IPS-18a (cell line): Measurements from ENCODE around the gene DNAJC7.

ENCODE experiments used
- H3K27ac ChIP-seq: one replicate; pipeline ENCODE4 v1.5.1; 2013; ENCODE audit warnings: low read length
- H3K27me3 ChIP-seq: one replicate; pipeline ENCODE4 v1.6.1; 2013; ENCODE audit warnings: mild to moderate bottlenecking, low read length; ENCODE audit not compliant: control insufficient read depth, insufficient read depth
- H3K36me3 ChIP-seq: one replicate; pipeline ENCODE4 v1.6.1; 2013; ENCODE audit warnings: low read depth, low read length; ENCODE audit not compliant: control insufficient read depth
- H3K4me1 ChIP-seq: one replicate; pipeline ENCODE4 v1.6.1; 2013; ENCODE audit warnings: low read depth, low read length; ENCODE audit not compliant: control insufficient read depth
- H3K4me3 ChIP-seq: one replicate; pipeline ENCODE4 v1.5.1; 2013; ENCODE audit warnings: low read length
- H3K9ac ChIP-seq: one replicate; pipeline ENCODE4 v1.6.1; 2013; ENCODE audit warnings: mild to moderate bottlenecking, low read length, moderate library complexity
- H3K9me3 ChIP-seq: one replicate; pipeline ENCODE4 v1.6.1; 2013; ENCODE audit warnings: low read depth, low read length; ENCODE audit not compliant: control insufficient read depth

DNAJC7 gene

DNA sequence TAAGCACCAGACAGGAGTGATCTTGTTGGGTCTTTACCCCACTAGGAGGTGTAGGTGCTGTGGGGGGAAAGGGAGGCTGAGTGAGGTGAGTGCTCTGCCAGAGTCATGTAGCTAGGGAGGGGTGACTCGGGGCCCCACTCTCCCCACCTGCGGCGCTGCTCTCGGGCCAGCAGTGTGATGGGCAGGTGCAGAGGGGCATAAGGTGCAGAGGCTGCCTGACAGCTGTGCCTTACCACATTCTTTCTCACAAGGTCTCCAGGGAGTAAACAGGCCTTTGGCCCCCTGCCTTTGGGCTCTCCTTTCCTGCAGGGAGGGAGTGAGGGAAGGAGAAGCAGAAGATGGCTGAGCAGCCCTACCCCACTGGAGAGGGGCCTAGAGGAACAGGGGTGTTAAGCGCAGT lies 55.1 kb downstream of the DNAJC7 start:
- Histone ChIP-seq H3K36me3 (no peaks in the 10 kb centered on the region), H3K4me1 (peaks cover 21% of the 10 kb centered on the region), H3K27me3 (no peaks in the 10 kb centered on the region), H3K4me3 (no peak overlapping the region), H3K9me3 (no peaks in the 10 kb centered on the region), H3K27ac (no peak overlapping the region), H3K9ac (no peak overlapping the region)

DNA sequence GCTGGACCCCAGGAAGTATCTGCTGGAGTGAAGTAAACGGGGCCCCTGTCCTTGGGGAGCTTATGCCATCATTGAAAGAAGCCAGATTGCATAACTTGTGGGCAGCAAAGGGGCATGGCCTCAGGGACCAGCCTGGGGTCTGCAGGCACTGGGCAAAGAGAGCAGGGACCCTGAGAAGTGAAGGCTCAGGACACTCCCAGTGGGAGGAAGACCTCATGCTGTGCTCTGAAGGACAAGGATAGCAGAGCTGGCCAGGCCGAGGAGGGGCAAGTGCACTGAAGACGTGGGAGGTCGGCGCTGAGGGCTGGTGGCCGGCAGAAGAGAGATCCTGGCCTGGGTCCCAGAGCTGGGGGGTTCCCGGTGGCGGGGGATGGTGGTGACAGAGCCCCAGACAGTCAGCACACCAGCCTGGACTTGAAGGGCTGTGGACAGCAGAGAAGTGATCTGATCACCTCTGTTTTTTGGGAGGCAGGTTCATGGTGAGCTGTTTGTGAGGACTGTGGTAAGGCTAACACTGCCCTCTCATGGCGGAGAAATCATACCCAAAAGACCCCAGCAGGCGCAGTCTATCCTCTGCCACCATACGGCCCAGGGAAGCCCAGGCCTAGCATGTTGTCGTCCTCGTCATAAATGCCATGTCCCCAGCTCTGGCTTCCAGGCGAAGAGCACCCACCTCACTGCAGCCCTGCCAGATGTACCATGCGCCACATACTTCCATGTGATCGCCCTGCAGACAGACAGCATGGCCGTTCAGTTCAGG lies 57.7 kb downstream of the DNAJC7 start:
- no peaks in the 10 kb centered on the region for H3K36me3 ChIP-seq
- no peak overlapping the region for H3K4me3 ChIP-seq
- H3K4me1 ChIP-seq, result peaks cover 19% of the 10 kb centered on the region
- no peak overlapping the region for H3K27ac ChIP-seq
- H3K27me3 ChIP-seq, result no peaks in the 10 kb centered on the region
- H3K9ac ChIP-seq, result no peak overlapping the region
- H3K9me3 ChIP-seq, result no peaks in the 10 kb centered on the region

DNA sequence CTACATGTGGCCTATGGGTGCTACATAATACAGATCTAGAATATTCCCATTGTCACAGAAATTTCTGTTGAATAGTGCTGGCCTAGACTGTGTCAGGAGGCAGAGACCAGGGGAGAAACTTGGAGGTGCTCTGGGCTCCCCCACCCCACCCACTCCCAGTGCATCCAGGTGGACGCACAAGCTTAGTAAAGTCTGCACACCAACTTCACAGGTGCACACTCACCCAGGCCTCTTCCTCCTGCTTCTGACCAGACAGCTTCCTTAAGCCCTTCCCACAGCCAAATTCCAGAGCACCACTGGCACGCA lies 58.3 kb downstream of the DNAJC7 start:
- no peaks in the 10 kb centered on the region for H3K36me3 ChIP-seq
- H3K9me3 ChIP-seq, result no peaks in the 10 kb centered on the region
- no peak overlapping the region for H3K4me3 ChIP-seq
- H3K27ac ChIP-seq, result no peak overlapping the region
- peaks cover 19% of the 10 kb centered on the region for H3K4me1 ChIP-seq
- no peaks in the 10 kb centered on the region for H3K27me3 ChIP-seq
- H3K9ac ChIP-seq, result no peak overlapping the region

DNA sequence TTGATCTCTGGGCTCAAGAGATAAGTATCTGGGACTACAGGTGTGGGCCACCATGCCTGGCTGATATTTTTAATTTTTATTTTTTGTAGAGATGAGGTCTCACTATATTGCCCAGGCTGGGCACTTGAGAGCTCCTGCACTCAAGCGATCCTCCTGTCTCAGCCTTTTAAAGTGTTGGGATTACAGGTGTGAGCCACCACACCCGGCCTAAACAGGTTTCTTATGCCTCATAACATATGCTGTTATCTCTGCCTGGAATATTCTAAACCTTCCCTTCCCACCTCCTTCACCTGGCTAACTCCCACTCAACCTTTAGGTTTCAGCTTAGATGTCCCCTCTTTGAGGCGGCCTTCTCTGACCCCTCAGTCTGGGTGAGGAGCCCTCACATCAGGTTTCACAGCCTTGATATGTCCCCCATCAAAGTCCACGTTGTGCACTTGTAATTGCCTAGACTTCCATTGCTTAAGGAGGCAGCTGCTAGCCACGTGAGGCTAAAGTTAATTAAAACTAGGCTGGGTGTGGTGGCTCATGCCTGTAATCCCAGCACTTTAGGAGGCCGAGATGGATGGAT lies 59.3 kb downstream of the DNAJC7 start:
- no peak overlapping the region for H3K9ac ChIP-seq
- no peaks in the 10 kb centered on the region for H3K9me3 ChIP-seq
- H3K36me3 ChIP-seq, result no peaks in the 10 kb centered on the region
- H3K4me1 ChIP-seq, result peaks cover 19% of the 10 kb centered on the region
- H3K27me3 ChIP-seq, result no peaks in the 10 kb centered on the region
- H3K27ac ChIP-seq, result no peak overlapping the region
- no peak overlapping the region for H3K4me3 ChIP-seq

DNA sequence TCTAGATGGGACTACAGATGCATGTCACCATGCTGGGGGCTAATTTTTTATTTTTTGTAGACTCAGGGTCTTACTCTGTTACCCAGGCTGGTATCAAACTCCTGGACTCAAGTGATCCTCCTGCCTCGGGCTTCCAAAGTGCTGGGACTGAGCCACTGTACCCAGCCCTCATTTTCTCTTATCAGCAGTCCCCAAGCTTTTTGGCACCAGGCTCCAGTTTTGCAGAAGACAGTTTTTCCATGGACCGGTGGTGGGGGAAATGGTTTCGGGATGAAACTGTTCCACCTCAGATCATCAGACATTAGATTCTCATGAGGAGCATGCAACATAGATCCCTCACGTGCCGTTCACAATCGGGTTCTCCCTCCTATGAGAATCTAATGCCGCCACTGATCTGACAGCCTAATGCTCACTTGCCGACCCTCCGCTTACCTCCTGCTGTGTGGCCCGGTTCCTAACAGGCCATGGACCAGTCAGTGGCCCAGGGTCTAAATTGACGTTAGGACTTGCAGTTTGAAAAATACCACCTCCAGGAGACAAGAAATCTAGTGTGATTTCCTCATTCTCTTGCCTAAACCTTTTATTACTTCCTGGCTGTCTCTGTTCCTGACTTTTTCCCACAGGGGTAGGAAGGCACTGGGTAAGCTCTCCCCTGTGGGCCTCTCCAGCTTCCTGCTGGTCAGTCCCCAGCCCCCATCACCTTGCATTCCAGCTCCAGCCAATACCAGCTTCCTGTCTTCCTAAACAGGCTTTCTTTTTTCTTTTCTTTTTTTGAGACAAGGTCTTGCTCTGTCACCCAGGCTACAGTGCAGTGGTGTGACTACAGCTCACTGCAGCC lies 60.0 kb downstream of the DNAJC7 start:
- no peaks in the 10 kb centered on the region for H3K36me3 ChIP-seq
- H3K27me3 ChIP-seq, result no peaks in the 10 kb centered on the region
- no peak overlapping the region for H3K9ac ChIP-seq
- no peak overlapping the region for H3K4me3 ChIP-seq
- H3K9me3 ChIP-seq, result no peaks in the 10 kb centered on the region
- H3K4me1 ChIP-seq, result peaks cover 19% of the 10 kb centered on the region
- H3K27ac ChIP-seq, result no peak overlapping the region

DNA sequence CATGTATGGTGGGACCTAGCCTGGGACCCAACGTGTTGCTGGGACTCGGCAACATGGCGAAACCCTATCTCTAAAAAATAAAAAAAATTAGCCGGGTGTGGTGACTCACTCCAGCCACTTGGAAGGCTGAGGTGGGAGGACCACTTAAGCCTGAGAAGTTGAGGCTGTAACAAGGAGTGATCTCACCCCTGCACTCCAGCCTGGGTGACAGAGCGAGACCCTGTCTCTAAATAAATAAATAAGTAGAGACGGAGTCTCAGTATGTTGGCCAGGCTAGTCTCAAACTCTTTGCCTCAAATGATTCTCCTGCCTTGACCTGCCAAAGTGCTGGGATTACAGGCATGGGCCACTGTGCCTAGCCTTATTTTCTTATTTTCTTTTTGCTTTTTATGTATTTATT lies 60.7 kb downstream of the DNAJC7 start:
- Histone ChIP-seq H3K4me1 (peaks cover 19% of the 10 kb centered on the region), H3K27me3 (no peaks in the 10 kb centered on the region), H3K9ac (no peak overlapping the region), H3K9me3 (no peaks in the 10 kb centered on the region), H3K4me3 (no peak overlapping the region), H3K36me3 (no peaks in the 10 kb centered on the region), H3K27ac (no peak overlapping the region)

DNA sequence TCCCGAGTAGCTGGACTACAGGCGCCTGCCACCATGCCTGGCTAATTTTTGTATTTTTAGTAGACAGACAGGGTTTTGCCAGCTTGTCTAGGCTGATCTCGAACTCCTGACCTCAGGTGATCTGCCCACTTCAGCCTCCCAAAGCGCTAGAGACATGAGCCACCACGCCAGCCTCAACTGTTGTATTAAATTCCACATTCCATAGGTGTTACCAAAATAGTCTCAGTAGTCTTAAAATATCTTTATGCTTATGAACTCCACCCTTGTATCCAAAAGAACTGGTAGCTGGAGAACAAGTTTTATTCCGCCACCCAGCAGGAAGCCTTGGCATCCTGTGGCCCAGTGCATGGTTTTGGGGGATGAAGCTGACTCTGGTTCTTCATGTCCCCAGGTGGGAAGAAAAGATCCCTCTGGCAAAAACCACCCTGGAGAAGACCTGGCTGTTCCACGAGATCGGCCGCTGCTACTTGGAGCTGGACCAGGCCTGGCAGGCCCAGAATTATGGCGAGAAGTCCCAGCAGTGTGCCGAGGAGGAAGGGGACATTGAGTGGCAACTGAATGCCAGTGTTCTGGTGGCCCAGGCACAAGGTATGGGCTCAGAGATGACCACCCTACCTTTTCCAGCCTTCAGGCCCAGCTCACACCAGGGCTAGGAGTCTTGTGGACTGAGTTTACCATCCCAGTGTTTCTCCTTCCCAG lies 68.3 kb downstream of the DNAJC7 start:
- no peaks in the 10 kb centered on the region for H3K27me3 ChIP-seq

DNA sequence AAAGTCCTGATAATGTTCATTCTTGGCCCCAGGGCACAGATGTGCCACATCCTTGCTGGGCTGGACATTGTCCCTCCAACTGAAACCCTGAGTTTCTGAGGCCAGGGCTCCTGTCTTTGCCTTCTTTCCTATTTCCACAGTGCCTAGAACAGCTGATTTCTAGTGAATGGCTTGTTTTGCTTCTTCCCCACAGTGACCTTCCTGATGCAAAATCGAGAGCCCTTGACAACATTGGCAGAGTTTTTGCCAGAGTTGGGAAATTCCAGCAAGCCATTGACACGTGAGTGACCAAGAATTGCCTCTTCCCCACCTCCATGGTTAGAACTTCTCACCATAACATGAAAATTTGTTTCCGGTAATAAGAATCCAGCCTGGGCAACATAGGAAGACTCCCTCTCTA lies 72.3 kb downstream of the DNAJC7 start:
- Histone ChIP-seq H3K4me1 (no peaks in the 10 kb centered on the region), H3K4me3 (no peak overlapping the region), H3K36me3 (no peaks in the 10 kb centered on the region)

More for the DNA sequence above, 68.3 kb downstream of the DNAJC7 start:
- H3K9me3 ChIP-seq, result no peaks in the 10 kb centered on the region
- no peak overlapping the region for H3K4me3 ChIP-seq
- no peak overlapping the region for H3K9ac ChIP-seq
- H3K27ac ChIP-seq, result no peak overlapping the region
- no peaks in the 10 kb centered on the region for H3K4me1 ChIP-seq
- no peaks in the 10 kb centered on the region for H3K36me3 ChIP-seq

DNA sequence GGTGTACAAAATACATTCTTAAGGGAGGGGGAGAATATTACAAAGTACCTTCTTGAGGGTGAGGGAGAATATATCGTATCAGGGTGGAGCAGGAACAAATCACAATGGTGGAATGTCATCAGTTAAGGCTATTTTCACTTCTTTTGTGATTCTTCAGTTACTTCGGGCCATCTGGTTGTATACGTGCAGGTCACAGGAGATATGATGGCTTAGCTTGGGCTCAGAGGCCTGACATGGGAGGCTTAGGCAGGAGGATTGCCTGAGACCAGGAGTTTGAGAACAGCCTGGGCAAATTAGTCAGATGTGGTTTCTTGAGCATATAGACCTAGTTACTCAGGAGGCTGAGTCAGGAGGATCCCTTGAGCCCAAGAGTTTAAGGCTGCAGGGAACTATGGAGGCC lies 73.7 kb downstream of the DNAJC7 start:
- H3K36me3 ChIP-seq, result peaks cover 3% of the 10 kb centered on the region
- H3K4me3 ChIP-seq, result no peak overlapping the region
- H3K9ac ChIP-seq, result no peak overlapping the region
- no peaks in the 10 kb centered on the region for H3K9me3 ChIP-seq
- no peaks in the 10 kb centered on the region for H3K4me1 ChIP-seq
- H3K27ac ChIP-seq, result no peak overlapping the region
- H3K27me3 ChIP-seq, result no peaks in the 10 kb centered on the region

More for the DNA sequence above, 72.3 kb downstream of the DNAJC7 start:
- Histone ChIP-seq H3K9ac (no peak overlapping the region), H3K27ac (no peak overlapping the region), H3K27me3 (no peaks in the 10 kb centered on the region), H3K9me3 (no peaks in the 10 kb centered on the region)

DNA sequence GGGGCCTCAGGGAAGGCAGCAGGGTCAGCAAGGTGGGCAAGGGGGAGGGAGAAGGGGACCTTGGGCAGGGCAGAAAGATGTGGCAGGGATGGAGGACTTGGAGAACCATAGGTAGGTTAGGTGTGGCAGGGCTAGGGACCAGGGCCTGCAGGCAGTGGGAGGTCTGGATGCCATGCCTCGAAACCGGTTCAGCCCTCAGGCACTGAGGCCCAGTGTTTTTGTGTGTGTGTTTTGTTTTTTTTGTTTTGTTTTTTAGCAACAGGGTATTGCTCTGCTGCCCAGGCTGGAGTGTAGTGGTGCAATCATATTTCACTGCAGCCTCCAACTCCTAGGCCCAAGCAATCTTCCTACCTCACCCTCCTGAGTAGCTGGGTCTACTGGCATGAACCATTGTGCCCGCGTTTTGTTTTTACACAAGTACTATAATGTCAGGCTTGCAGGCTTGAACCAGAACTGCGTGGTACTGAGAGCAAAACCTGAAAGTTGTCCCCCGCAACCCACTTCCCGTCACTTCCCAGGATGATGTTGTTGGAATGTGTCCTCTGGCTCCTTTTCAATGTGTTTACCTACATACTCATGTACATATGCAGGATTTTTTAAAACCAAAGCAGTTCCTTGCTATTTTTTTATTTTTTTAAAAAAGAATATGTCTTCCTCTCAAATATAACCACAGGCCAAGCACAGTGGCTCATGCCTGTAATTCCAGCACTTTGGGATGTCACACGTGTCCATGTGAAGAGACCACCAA lies 74.4 kb downstream of the DNAJC7 start:
- no peak overlapping the region for H3K9ac ChIP-seq
- H3K4me1 ChIP-seq, result no peaks in the 10 kb centered on the region
- no peak overlapping the region for H3K27ac ChIP-seq
- H3K9me3 ChIP-seq, result no peaks in the 10 kb centered on the region
- no peaks in the 10 kb centered on the region for H3K27me3 ChIP-seq
- H3K36me3 ChIP-seq, result peaks cover 3% of the 10 kb centered on the region
- H3K4me3 ChIP-seq, result no peak overlapping the region

DNA sequence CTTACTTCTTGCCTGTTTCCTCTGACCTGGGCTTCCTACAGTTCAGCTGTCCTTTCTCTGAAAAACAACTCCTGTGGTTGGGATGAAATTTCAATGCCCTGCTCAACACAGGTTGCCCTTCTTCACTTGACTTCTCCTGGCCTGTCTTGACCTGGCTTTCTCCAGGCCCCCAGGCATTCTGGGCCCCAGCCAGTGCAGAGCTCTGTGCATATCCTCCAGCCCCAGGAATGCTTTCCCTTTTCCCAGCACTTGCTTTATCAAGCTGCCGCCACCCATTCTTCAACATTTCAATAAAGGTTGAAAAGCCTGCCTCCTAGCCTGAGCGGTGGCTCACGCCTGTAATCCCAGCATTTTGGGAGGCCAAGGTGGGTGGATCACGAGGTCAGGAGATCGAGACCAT lies 76.1 kb downstream of the DNAJC7 start:
- Histone ChIP-seq H3K9me3 (no peaks in the 10 kb centered on the region), H3K4me1 (no peaks in the 10 kb centered on the region), H3K27me3 (no peaks in the 10 kb centered on the region), H3K36me3 (peaks cover 3% of the 10 kb centered on the region), H3K9ac (no peak overlapping the region), H3K27ac (no peak overlapping the region), H3K4me3 (no peak overlapping the region)
